ENCODE results near the gene ATP6V1C2. TPM values are rescaled to one million over a fixed set of nuclear protein-coding genes. Genes with fewer than 3 reads are reported as not detected.

Gene ATP6V1C2
- polyA plus RNA-seq, 3 donors, result 0.03 TPM; not detected in 2

- no peaks in the 10 kb centered on the region for H3K9me3 Mint-ChIP-seq
- H3K4me1 Mint-ChIP-seq, result no peaks in the 10 kb centered on the region
- no peaks in the 10 kb centered on the region for H3K27me3 ChIP-seq (ENCODE audit: control insufficient read depth in 2 of 2, insufficient read depth in 2 of 2, low read length in 2 of 2)
- H2AFZ ChIP-seq (ENCODE audit: insufficient read depth, low read depth, low read length, poor library complexity, severe bottlenecking), result no peak overlapping the region
- H3K36me3 ChIP-seq (replicated peaks in 1 of 2; ENCODE audit: control insufficient read depth in 1 of 2, insufficient read depth in 2 of 2, low read length in 2 of 2), result peaks cover 49 to 85% of the 10 kb centered on the region in 2 donors
- no CpG with 5 or more reads among the region's 1 CpG for WGBS (ENCODE audit: insufficient coverage)
- no peak overlapping the region for H3K27ac Mint-ChIP-seq
- H4K20me1 ChIP-seq (ENCODE audit: insufficient read depth, low read length), result no peaks in the 10 kb centered on the region
- H3K36me3 Mint-ChIP-seq, result peaks cover 59 to 86% of the 10 kb centered on the region in 2 donors
- no peak overlapping the region for H3K9ac ChIP-seq (ENCODE audit: insufficient read depth, low read length, poor library complexity, severe bottlenecking)
- intact Hi-C loops (cut with micrococcal nuclease), result no loop called here
- H3K79me2 ChIP-seq (ENCODE audit: insufficient read depth, low read length), result no peaks in the 10 kb centered on the region
- H3K4me1 ChIP-seq (ENCODE audit: control insufficient read depth in 1 of 2, insufficient read depth in 2 of 2, low read length in 2 of 2), result no peaks in the 10 kb centered on the region
- H3K9me3 ChIP-seq (replicated peaks in 1 of 2; ENCODE audit: control insufficient read depth in 1 of 2, insufficient read depth in 1 of 2, low read length in 2 of 2), result no peaks in the 10 kb centered on the region
- no peak for DNase-seq
- H3K27me3 Mint-ChIP-seq (ENCODE audit: low read depth in 3 of 3), result no peaks in the 10 kb centered on the region
- H3K4me2 ChIP-seq (replicated peaks; ENCODE audit: extremely low read depth, low read length, poor library complexity, severe bottlenecking), result no peak overlapping the region
- no peak overlapping the region for H3K4me3 ChIP-seq (replicated peaks in 1 of 3; ENCODE audit: low read depth in 2 of 3, low read length in 3 of 3)
- no peak overlapping the region for H3K27ac ChIP-seq (ENCODE audit: low read depth in 1 of 2, low read length in 2 of 2)
- H3K4me3 Mint-ChIP-seq, result no peak overlapping the region
- peak; percentile 24 for TF ChIP-seq CTCF (IDR thresholded peaks at IDR 0.05)
These were observed 43.2 kb upstream of the ATP6V1C2 start for GRCh38 chr2:10678225-10678624.

GRCh38 chr2:10680214-10680613 lies 41.2 kb upstream of the ATP6V1C2 start:
- Mint-ChIP-seq H3K4me1 (no peaks in the 10 kb centered on the region), H3K27ac (no peak overlapping the region), H3K27me3 (ENCODE audit: low read depth in 3 of 3) (no peaks in the 10 kb centered on the region), H3K9me3 (no peaks in the 10 kb centered on the region), H3K36me3 (peaks cover 54 to 76% of the 10 kb centered on the region in 2 donors), H3K4me3 (no peak overlapping the region)
- no peak for DNase-seq
- no peak overlapping the region for H3K27ac ChIP-seq (ENCODE audit: low read depth in 1 of 2, low read length in 2 of 2)
- no peak for TF ChIP-seq CTCF (IDR thresholded peaks at IDR 0.05)
- no peak overlapping the region for H3K4me3 ChIP-seq (replicated peaks in 1 of 3; ENCODE audit: low read depth in 2 of 3, low read length in 3 of 3)
- no peak overlapping the region for H2AFZ ChIP-seq (ENCODE audit: insufficient read depth, low read depth, low read length, poor library complexity, severe bottlenecking)
- no peaks in the 10 kb centered on the region for H3K9me3 ChIP-seq (replicated peaks in 1 of 2; ENCODE audit: control insufficient read depth in 1 of 2, insufficient read depth in 1 of 2, low read length in 2 of 2)
- H3K9ac ChIP-seq (ENCODE audit: insufficient read depth, low read length, poor library complexity, severe bottlenecking), result no peak overlapping the region
- no peaks in the 10 kb centered on the region for H4K20me1 ChIP-seq (ENCODE audit: insufficient read depth, low read length)
- intact Hi-C loops (cut with micrococcal nuclease), result no loop called here
- H3K36me3 ChIP-seq (replicated peaks in 1 of 2; ENCODE audit: control insufficient read depth in 1 of 2, insufficient read depth in 2 of 2, low read length in 2 of 2), result peaks cover 51 to 85% of the 10 kb centered on the region in 2 donors
- no peaks in the 10 kb centered on the region for H3K27me3 ChIP-seq (ENCODE audit: control insufficient read depth in 2 of 2, insufficient read depth in 2 of 2, low read length in 2 of 2)
- H3K4me2 ChIP-seq (replicated peaks; ENCODE audit: extremely low read depth, low read length, poor library complexity, severe bottlenecking), result no peak overlapping the region
- no peaks in the 10 kb centered on the region for H3K4me1 ChIP-seq (ENCODE audit: control insufficient read depth in 1 of 2, insufficient read depth in 2 of 2, low read length in 2 of 2)
- no peaks in the 10 kb centered on the region for H3K79me2 ChIP-seq (ENCODE audit: insufficient read depth, low read length)
- no CpG with 5 or more reads among the region's 1 CpG for WGBS (ENCODE audit: insufficient coverage)

All from CD14-positive monocyte (primary cell).